ENCODE data around the gene KIF16B.

DNA sequence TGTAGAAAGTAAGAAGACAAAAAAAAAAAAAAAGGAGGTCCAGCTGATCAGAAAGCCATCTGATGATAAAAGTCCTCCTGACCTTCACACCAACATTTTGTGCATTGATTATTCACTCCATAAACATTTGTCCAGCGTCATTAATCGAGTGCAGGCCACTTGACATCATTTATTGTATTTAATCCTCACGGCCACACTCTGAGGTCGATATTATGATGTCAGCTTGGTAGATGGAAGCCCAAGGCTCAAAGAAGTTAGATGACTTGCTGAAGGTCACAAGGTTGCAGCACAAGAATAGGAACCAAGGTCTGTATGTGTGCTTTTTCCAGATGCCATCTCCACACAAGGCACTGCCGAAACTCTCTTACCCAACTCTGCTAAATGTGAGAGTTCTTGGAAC lies 328.4 kb downstream of the KIF16B start:
- TF ChIP-seq POLR2AphosphoS5 (IDR thresholded peaks at IDR 0.05) (no peak), EP300 (IDR thresholded peaks at IDR 0.05) (no peak)
- TF ChIP-seq, protein P1, sequence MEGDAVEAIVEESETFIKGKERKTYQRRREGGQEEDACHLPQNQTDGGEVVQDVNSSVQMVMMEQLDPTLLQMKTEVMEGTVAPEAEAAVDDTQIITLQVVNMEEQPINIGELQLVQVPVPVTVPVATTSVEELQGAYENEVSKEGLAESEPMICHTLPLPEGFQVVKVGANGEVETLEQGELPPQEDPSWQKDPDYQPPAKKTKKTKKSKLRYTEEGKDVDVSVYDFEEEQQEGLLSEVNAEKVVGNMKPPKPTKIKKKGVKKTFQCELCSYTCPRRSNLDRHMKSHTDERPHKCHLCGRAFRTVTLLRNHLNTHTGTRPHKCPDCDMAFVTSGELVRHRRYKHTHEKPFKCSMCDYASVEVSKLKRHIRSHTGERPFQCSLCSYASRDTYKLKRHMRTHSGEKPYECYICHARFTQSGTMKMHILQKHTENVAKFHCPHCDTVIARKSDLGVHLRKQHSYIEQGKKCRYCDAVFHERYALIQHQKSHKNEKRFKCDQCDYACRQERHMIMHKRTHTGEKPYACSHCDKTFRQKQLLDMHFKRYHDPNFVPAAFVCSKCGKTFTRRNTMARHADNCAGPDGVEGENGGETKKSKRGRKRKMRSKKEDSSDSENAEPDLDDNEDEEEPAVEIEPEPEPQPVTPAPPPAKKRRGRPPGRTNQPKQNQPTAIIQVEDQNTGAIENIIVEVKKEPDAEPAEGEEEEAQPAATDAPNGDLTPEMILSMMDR (IDR thresholded peaks at IDR 0.05) = no peak

Data from stomach (tissue), 4 donors.